A549 (cell line): Measurements from ENCODE around the gene SLC30A3.

Experiments
- CTCF ChIP-seq: fragments of >200 bp; sonication (Bioruptor Twin); formaldehyde crosslinking; IDR thresholded peaks from 3 replicates; pipeline ENCODE4 v1.5.1; 2016
- JUNB ChIP-seq: fragments of >200 bp; sonication (Bioruptor Twin); formaldehyde crosslinking; IDR thresholded peaks from 2 replicates; pipeline ENCODE4 v1.6.1; 2016
- ZFP36 ChIP-seq: fragments of 450-650 bp; IDR thresholded peaks from 2 replicates; pipeline ENCODE4 v1.6.1; 2014; ENCODE audit warnings: borderline replicate concordance; ENCODE audit not compliant: partially characterized antibody
- TF ChIP-seq, protein P1 (sequence below): fragments of 200-600 bp; sonication (generic); IDR thresholded peaks from 2 replicates; pipeline ENCODE4 v1.6.1; 2016; ENCODE audit warnings: antibody characterized with exemption, mild to moderate bottlenecking, moderate library complexity

GRCh38 chr2:27222407-27222806 lies 40.4 kb downstream of the SLC30A3 start:
- TF ChIP-seq, protein P1, sequence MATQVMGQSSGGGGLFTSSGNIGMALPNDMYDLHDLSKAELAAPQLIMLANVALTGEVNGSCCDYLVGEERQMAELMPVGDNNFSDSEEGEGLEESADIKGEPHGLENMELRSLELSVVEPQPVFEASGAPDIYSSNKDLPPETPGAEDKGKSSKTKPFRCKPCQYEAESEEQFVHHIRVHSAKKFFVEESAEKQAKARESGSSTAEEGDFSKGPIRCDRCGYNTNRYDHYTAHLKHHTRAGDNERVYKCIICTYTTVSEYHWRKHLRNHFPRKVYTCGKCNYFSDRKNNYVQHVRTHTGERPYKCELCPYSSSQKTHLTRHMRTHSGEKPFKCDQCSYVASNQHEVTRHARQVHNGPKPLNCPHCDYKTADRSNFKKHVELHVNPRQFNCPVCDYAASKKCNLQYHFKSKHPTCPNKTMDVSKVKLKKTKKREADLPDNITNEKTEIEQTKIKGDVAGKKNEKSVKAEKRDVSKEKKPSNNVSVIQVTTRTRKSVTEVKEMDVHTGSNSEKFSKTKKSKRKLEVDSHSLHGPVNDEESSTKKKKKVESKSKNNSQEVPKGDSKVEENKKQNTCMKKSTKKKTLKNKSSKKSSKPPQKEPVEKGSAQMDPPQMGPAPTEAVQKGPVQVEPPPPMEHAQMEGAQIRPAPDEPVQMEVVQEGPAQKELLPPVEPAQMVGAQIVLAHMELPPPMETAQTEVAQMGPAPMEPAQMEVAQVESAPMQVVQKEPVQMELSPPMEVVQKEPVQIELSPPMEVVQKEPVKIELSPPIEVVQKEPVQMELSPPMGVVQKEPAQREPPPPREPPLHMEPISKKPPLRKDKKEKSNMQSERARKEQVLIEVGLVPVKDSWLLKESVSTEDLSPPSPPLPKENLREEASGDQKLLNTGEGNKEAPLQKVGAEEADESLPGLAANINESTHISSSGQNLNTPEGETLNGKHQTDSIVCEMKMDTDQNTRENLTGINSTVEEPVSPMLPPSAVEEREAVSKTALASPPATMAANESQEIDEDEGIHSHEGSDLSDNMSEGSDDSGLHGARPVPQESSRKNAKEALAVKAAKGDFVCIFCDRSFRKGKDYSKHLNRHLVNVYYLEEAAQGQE, result no peak
- TF ChIP-seq CTCF (no peak), JUNB (no peak), ZFP36 (no peak)
